Neural cell (in vitro differentiated cells): ENCODE measurements around the gene NECTIN4. TPM values are rescaled to one million over a fixed set of nuclear protein-coding genes. Genes with fewer than 3 reads are reported as not detected.

Source experiments
- H2AFZ ChIP-seq: fragments of 200-600, 300-800 bp; sonication (generic), shearing (Covaris generic); 2 replicates; pipeline ENCODE4 v1.6.0; 2014; ENCODE audit warnings: low read depth, mild to moderate bottlenecking, antibody characterized with exemption, low read length, moderate library complexity
- H3F3A ChIP-seq: fragments of 200-600 bp; shearing (Covaris generic); 2 replicates; pipeline ENCODE4 v1.6.1; 2016; ENCODE audit warnings: mild to moderate bottlenecking, moderate library complexity, mixed read lengths, antibody characterized with exemption, low read length; ENCODE audit not compliant: insufficient read depth, poor library complexity, severe bottlenecking
- H3K27ac ChIP-seq: fragments of 200-600, 300-800 bp; sonication (generic), shearing (Covaris generic); 2 replicates; pipeline ENCODE4 v1.5.1; 2014; ENCODE audit warnings: mild to moderate bottlenecking, low read length, moderate library complexity
- H3K27me3 ChIP-seq: fragments of 300-800, 200-600 bp; sonication (generic), shearing (Covaris generic); 2 replicates; pipeline ENCODE4 v1.6.0; 2014; ENCODE audit warnings: mild to moderate bottlenecking, low read depth, low read length, moderate library complexity; ENCODE audit not compliant: insufficient read depth
- H3K36me3 ChIP-seq: fragments of 300-800, 200-600 bp; sonication (generic), shearing (Covaris generic); 2 replicates; pipeline ENCODE4 v1.5.1; 2014; ENCODE audit warnings: mild to moderate bottlenecking, antibody characterized with exemption, low read length, moderate library complexity; ENCODE audit not compliant: insufficient read depth
- H3K4me2 ChIP-seq: fragments of 300-800, 200-600 bp; sonication (generic), shearing (Covaris generic); 2 replicates; pipeline ENCODE4 v1.6.0; 2014; ENCODE audit warnings: mild to moderate bottlenecking, low read length
- H3K4me3 ChIP-seq: fragments of 300-800, 200-600 bp; sonication (generic), shearing (Covaris generic); 2 replicates; pipeline ENCODE4 v1.5.1; 2014; ENCODE audit warnings: mild to moderate bottlenecking, low read length, moderate library complexity
- H3K79me2 ChIP-seq: fragments of 200-600 bp; shearing (Covaris generic); replicated peaks from 2 replicates; pipeline ENCODE4 v1.6.0; 2014; ENCODE audit warnings: mild to moderate bottlenecking, low read length, moderate library complexity; ENCODE audit not compliant: insufficient read depth
- H3K9ac ChIP-seq: fragments of 300-800, 200-600 bp; sonication (generic), shearing (Covaris generic); 2 replicates; pipeline ENCODE4 v1.6.1; 2016; ENCODE audit warnings: mild to moderate bottlenecking, low read length, mixed read lengths
- H3K9me2 ChIP-seq: fragments of 200-600 bp; shearing (Covaris generic); 2 replicates; pipeline ENCODE4 v1.6.1; 2016; ENCODE audit warnings: mild to moderate bottlenecking, low read length, mixed read lengths; ENCODE audit not compliant: insufficient read depth
- H3K9me3 ChIP-seq: fragments of 200-600, 300-800 bp; sonication (generic), shearing (Covaris generic); 2 replicates; pipeline ENCODE4 v1.6.1; 2016; ENCODE audit warnings: mild to moderate bottlenecking, mixed run types, low read length, moderate library complexity, mixed read lengths
- H4K20me1 ChIP-seq: fragments of 200-600 bp; shearing (Covaris generic); 2 replicates; pipeline ENCODE4 v1.6.1; 2016; ENCODE audit warnings: mild to moderate bottlenecking, mixed run types; ENCODE audit not compliant: insufficient read depth
- CTCF ChIP-seq: fragments of 450-650 bp; IDR thresholded peaks from 2 replicates; pipeline ENCODE4 v1.5.1; 2014; ENCODE audit warnings: antibody characterized with exemption, mild to moderate bottlenecking, moderate library complexity; ENCODE audit not compliant: poor library complexity, severe bottlenecking
- EP300 ChIP-seq: fragments of 450-650 bp; conservative IDR thresholded peaks from 2 replicates; pipeline ENCODE4 v1.6.1; 2014; ENCODE audit warnings: antibody characterized with exemption, mild to moderate bottlenecking, moderate library complexity; ENCODE audit not compliant: poor library complexity, severe bottlenecking
- EZH2 ChIP-seq: fragments of 200-600, 300-800 bp; shearing (Covaris generic), sonication (generic); IDR thresholded peaks from 2 replicates; pipeline ENCODE4 v1.6.1; 2014; ENCODE audit warnings: antibody characterized with exemption, low read length, borderline replicate concordance, mild to moderate bottlenecking; ENCODE audit not compliant: insufficient read depth, poor library complexity, severe bottlenecking
- MXI1 ChIP-seq: fragments of 450-650 bp; conservative IDR thresholded peaks from 2 replicates; pipeline ENCODE4 v1.6.1; 2014; ENCODE audit warnings: antibody characterized with exemption, mild to moderate bottlenecking; ENCODE audit not compliant: poor library complexity, severe bottlenecking
- RAD21 ChIP-seq: fragments of 450-650 bp; conservative IDR thresholded peaks from 2 replicates; pipeline ENCODE4 v1.6.1; 2014; ENCODE audit warnings: antibody characterized with exemption, mild to moderate bottlenecking, moderate library complexity
- REST ChIP-seq: IDR thresholded peaks from 2 replicates; pipeline ENCODE4 v1.6.1; 2012; ENCODE audit warnings: borderline replicate concordance
- SMC3 ChIP-seq: fragments of 450-650 bp; conservative IDR thresholded peaks from 2 replicates; pipeline ENCODE4 v1.6.1; 2014; ENCODE audit warnings: antibody characterized with exemption, mild to moderate bottlenecking, moderate library complexity; ENCODE audit not compliant: poor library complexity
- TAF1 ChIP-seq: IDR thresholded peaks from 2 replicates; pipeline ENCODE4 v1.6.1; 2012; ENCODE audit warnings: low read depth
- polyA plus RNA-seq: library from polyadenylated mRNA; depleted of rRNA; stranded (reverse); fragments of >200 nt; gene quantifications from 2 replicates; pipeline ENCODE4 v1.2.3, GENCODE V29; 2014

NECTIN4 gene
- polyA plus RNA-seq, 1 donor from 2014 or later: not detected

- Histone ChIP-seq H3K4me3 (no peak overlapping the region), H4K20me1 (no peaks in the 10 kb centered on the region), H3F3A (no peaks in the 10 kb centered on the region), H3K4me2 (no peak overlapping the region), H3K9ac (no peak overlapping the region), H3K9me3 (no peaks in the 10 kb centered on the region), H3K36me3 (no peaks in the 10 kb centered on the region), H3K27me3 (no peaks in the 10 kb centered on the region), H3K27ac (no peak overlapping the region), H2AFZ (no peak overlapping the region), H3K79me2 (no peaks in the 10 kb centered on the region), H3K9me2 (no peaks in the 10 kb centered on the region)
- no peak for TF ChIP-seq EP300
- no peak for TF ChIP-seq REST
- TF ChIP-seq SMC3: no peak
- TF ChIP-seq CTCF: no peak
These were observed 5.1 kb upstream of the NECTIN4 start for GRCh38 chr1:161094481-161094880.

- no peak overlapping the region for H3K4me2 ChIP-seq
- no peak overlapping the region for H3K27ac ChIP-seq
- no peaks in the 10 kb centered on the region for H4K20me1 ChIP-seq
- H3K4me3 ChIP-seq: no peak overlapping the region
- H3K36me3 ChIP-seq: no peaks in the 10 kb centered on the region
- no peak overlapping the region for H3K9ac ChIP-seq
- no peaks in the 10 kb centered on the region for H3F3A ChIP-seq
- TF ChIP-seq CTCF (no peak), RAD21 (no peak), REST (no peak), EZH2 (no peak), EP300 (no peak), SMC3 (no peak), TAF1 (no peak), MXI1 (no peak)
- H3K9me2 ChIP-seq: no peaks in the 10 kb centered on the region
- H3K79me2 ChIP-seq: no peaks in the 10 kb centered on the region
- H2AFZ ChIP-seq: no peak overlapping the region
- no peaks in the 10 kb centered on the region for H3K9me3 ChIP-seq
- H3K27me3 ChIP-seq: no peaks in the 10 kb centered on the region
These were observed 3.3 kb upstream of the NECTIN4 start for GRCh38 chr1:161092621-161093028.
